B cell (primary cell): Measurements from ENCODE around the gene TSPYL1. TPM values are rescaled to one million over a fixed set of nuclear protein-coding genes. Genes with fewer than 3 reads are reported as not detected.

Experiments
- ATAC-seq: fragments of 200-7000 bp; cut with Tn5 transposase; one replicate; pipeline ENCODE4 v1.10.0; 2021; ENCODE audit warnings: low read depth, mild to moderate bottlenecking, moderate number of reproducible peaks, moderate library complexity
- CTCF ChIA-PET: fragments of 350-600 bp; sonication (Branson Sonifier 250); formaldehyde crosslinking; loops from one replicate; lab custom pipeline; 2021; ENCODE audit warnings: antibody characterized with exemption, inconsistent platforms; lab: Charles Lee
- POLR2A ChIA-PET: fragments of 350-600 bp; sonication (Branson Sonifier 250); formaldehyde crosslinking; loops from one replicate; lab custom pipeline; 2021; ENCODE audit warnings: antibody characterized with exemption; lab: Charles Lee
- DNase-seq: peaks from one replicate; pipeline ENCODE4 v3.0.0; 2013
- H2AFZ ChIP-seq: 2 replicates; pipeline ENCODE4 v1.6.1; 2012; ENCODE audit warnings: mild to moderate bottlenecking, low read depth, low read length; ENCODE audit not compliant: insufficient read depth, poor library complexity, severe bottlenecking
- H3K27ac ChIP-seq, 2 donors: 1 replicate in 1 of 2; 2 replicates in 1 of 2; pipeline ENCODE4 v1.5.1; 2012 to 2013; ENCODE audit warnings: low read length in 2 of 2, mild to moderate bottlenecking in 2 of 2, moderate library complexity in 1 of 2
- H3K27me3 ChIP-seq, 4 experiments: fragments of 200-600 bp in 1 of 4; sonication (generic) in 1 of 4; replicated peaks in 1 of 4; 1 replicate in 2 of 4; 2 replicates in 2 of 4; pipeline versions ENCODE4 v1.6.1 to v1.7.0; 2013 to 2016; ENCODE audit warnings: low read length in 3 of 4, mild to moderate bottlenecking in 2 of 4, mixed read lengths in 1 of 4, moderate library complexity in 1 of 4; ENCODE audit not compliant: insufficient read depth in 4 of 4, control insufficient read depth in 3 of 4; ENCODE audit errors: control extremely low read depth in 1 of 4
- H3K36me3 ChIP-seq, 2 experiments: replicated peaks in 1 of 2; 1 replicate in 1 of 2; 2 replicates in 1 of 2; pipeline versions ENCODE4 v1.6.1 to v1.7.1; 2013; ENCODE audit warnings: low read length in 1 of 2; ENCODE audit not compliant: insufficient read depth in 2 of 2, control insufficient read depth in 1 of 2; ENCODE audit errors: control extremely low read depth in 1 of 2, extremely low read depth in 1 of 2
- H3K4me1 ChIP-seq, 2 donors: fragments of 200-600 bp in 1 of 2; sonication (generic) in 1 of 2; 1 replicate in 1 of 2; 2 replicates in 1 of 2; pipeline versions ENCODE4 v1.5.1 to v1.6.1; 2013 to 2017; ENCODE audit warnings: low read length in 2 of 2; ENCODE audit not compliant: control insufficient read depth in 2 of 2, insufficient read depth in 2 of 2
- H3K4me2 ChIP-seq: replicated peaks from 2 replicates; pipeline ENCODE3; 2012; ENCODE audit warnings: mild to moderate bottlenecking, low read depth, low read length; ENCODE audit not compliant: poor library complexity, severe bottlenecking
- H3K4me3 ChIP-seq, 5 experiments: fragments of 200-600 bp in 1 of 5; sonication (generic) in 1 of 5; 1 replicate in 3 of 5; 2 replicates in 2 of 5; pipeline versions ENCODE4 v1.5.1 to v1.7.0; 2011 to 2016; ENCODE audit warnings: low read length in 4 of 5, mild to moderate bottlenecking in 4 of 5, low read depth in 2 of 5, control low read depth in 1 of 5, moderate library complexity in 1 of 5; ENCODE audit not compliant: insufficient read depth in 1 of 5; ENCODE audit errors: control extremely low read depth in 1 of 5, extremely low read depth in 1 of 5
- H3K79me2 ChIP-seq: fragments of 200-600 bp; sonication (generic); one replicate; pipeline ENCODE4 v1.6.0; 2016; ENCODE audit warnings: low read length; ENCODE audit not compliant: control insufficient read depth, insufficient read depth
- H3K9ac ChIP-seq: fragments of 200-600 bp; sonication (generic); 2 replicates; pipeline ENCODE4 v1.6.1; 2017; ENCODE audit warnings: mild to moderate bottlenecking, low read length, moderate library complexity
- H3K9me3 ChIP-seq, 3 donors: one replicate each; pipeline versions ENCODE4 v1.6.1 to v1.7.1; 2013; ENCODE audit warnings: low read length in 2 of 3; ENCODE audit not compliant: control insufficient read depth in 2 of 3, insufficient read depth in 1 of 3; ENCODE audit errors: control extremely low read depth in 1 of 3
- H4K20me1 ChIP-seq: 2 replicates; pipeline ENCODE4 v1.6.0; 2012; ENCODE audit warnings: mild to moderate bottlenecking, low read length; ENCODE audit not compliant: insufficient read depth, control insufficient read depth, poor library complexity, severe bottlenecking
- H3K27ac Mint-ChIP-seq: one replicate; pipeline ENCODE4 v1.8.0; 2021; ENCODE audit warnings: mixed read lengths
- H3K27me3 Mint-ChIP-seq: one replicate; pipeline ENCODE4 v1.8.0; 2021; ENCODE audit warnings: mixed read lengths
- H3K4me1 Mint-ChIP-seq: one replicate; pipeline ENCODE4 v1.8.0; 2021; ENCODE audit warnings: mixed read lengths
- H3K4me3 Mint-ChIP-seq: one replicate; pipeline ENCODE4 v1.8.0; 2021; ENCODE audit warnings: mixed read lengths
- H3K9me3 Mint-ChIP-seq: one replicate; pipeline ENCODE4 v1.8.0; 2022; ENCODE audit warnings: mixed read lengths; ENCODE audit not compliant: insufficient read depth
- EZH2 ChIP-seq: IDR thresholded peaks from 2 replicates; pipeline ENCODE4 v1.6.1; 2012; ENCODE audit warnings: borderline replicate concordance, low read depth, mild to moderate bottlenecking, moderate library complexity, low read length; ENCODE audit not compliant: insufficient read depth, poor library complexity, severe bottlenecking
- WGBS: methylation state at CpG from one replicate; pipeline ENCODE4 v1.1.5; 2013; ENCODE audit warnings: missing lambda C conversion rate; ENCODE audit not compliant: insufficient coverage; 5-methylcytosine and 5-hydroxymethylcytosine counted together
- intact Hi-C: fragments of 100-400 bp; cut with micrococcal nuclease; formaldehyde crosslinking; loops from one replicate; pipeline ENCODE4 v1.10.0; 2022
- polyA plus RNA-seq: library from polyadenylated mRNA; depleted of rRNA; stranded (reverse); fragments of >200 nt; gene quantifications from 2 replicates; pipeline ENCODE4 v1.2.3, GENCODE V29; 2012
- total RNA-seq, 2 donors: library from RNA; stranded (reverse); fragments of 120-200 nt in 1 of 2; gene quantifications; 1 replicate in 1 of 2; 2 replicates in 1 of 2; pipeline versions ENCODE4 v1.2.3 to v1.2.4, GENCODE V29; 2013 to 2022
- TF ChIP-seq, protein P1 (sequence below): fragments of 200-600 bp; IDR thresholded peaks from one replicate; pipeline ENCODE4 v1.8.0; 2022; ENCODE audit warnings: antibody characterized with exemption, mild to moderate bottlenecking

TSPYL1 gene
- total and polyA plus RNA-seq, 2 donors (not counting 1 experiment from before 2014, with no cell fraction given): 93.3 to 101 TPM

DNA sequence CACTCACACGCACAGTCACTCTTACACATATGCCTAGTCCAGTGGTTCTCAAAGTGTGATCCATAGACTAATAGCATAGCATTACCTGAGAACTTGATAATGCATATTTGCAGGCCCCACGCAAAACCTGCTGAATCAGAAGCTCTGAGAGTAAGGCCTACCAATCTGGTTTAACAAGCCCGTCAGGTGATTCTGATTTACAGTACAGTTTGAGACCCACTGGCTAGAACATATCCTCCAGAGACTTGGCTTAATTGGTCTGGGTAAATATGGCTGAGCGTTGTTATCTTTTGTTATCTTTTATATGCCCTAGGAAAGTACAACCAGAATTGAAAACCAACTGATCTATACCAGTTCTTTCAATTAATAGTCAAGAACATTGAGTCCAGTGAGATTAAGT lies 35.4 kb downstream of the TSPYL1 start:
- H3K4me1 ChIP-seq: no peaks in the 10 kb centered on the region
- CTCF ChIA-PET: no interaction called here
- no peaks in the 10 kb centered on the region for H3K27me3 ChIP-seq
- DNase-seq: no peak
- no peak overlapping the region for H3K27ac ChIP-seq
- no peaks in the 10 kb centered on the region for H3K9me3 Mint-ChIP-seq
- POLR2A ChIA-PET: no interaction called here
- peaks cover 11% of the 10 kb centered on the region for H3K4me1 Mint-ChIP-seq
- no peaks in the 10 kb centered on the region for H3K9me3 ChIP-seq
- H3K79me2 ChIP-seq: no peaks in the 10 kb centered on the region
- no peaks in the 10 kb centered on the region for H4K20me1 ChIP-seq
- no peaks in the 10 kb centered on the region for H3K27me3 Mint-ChIP-seq
- peaks cover 0 to 5% of the 10 kb centered on the region in 2 experiments for H3K36me3 ChIP-seq
- H3K4me3 ChIP-seq: no peak overlapping the region
- TF ChIP-seq, protein P1, sequence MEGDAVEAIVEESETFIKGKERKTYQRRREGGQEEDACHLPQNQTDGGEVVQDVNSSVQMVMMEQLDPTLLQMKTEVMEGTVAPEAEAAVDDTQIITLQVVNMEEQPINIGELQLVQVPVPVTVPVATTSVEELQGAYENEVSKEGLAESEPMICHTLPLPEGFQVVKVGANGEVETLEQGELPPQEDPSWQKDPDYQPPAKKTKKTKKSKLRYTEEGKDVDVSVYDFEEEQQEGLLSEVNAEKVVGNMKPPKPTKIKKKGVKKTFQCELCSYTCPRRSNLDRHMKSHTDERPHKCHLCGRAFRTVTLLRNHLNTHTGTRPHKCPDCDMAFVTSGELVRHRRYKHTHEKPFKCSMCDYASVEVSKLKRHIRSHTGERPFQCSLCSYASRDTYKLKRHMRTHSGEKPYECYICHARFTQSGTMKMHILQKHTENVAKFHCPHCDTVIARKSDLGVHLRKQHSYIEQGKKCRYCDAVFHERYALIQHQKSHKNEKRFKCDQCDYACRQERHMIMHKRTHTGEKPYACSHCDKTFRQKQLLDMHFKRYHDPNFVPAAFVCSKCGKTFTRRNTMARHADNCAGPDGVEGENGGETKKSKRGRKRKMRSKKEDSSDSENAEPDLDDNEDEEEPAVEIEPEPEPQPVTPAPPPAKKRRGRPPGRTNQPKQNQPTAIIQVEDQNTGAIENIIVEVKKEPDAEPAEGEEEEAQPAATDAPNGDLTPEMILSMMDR: no peak
- TF ChIP-seq EZH2: no peak
- intact Hi-C loops: no loop called here
- no peak overlapping the region for H3K9ac ChIP-seq
- WGBS: 100% methylated on average over 3 of the region's 4 CpGs
- no peak overlapping the region for H3K4me2 ChIP-seq
- H3K27ac Mint-ChIP-seq: no peak overlapping the region
- no peak for ATAC-seq
- no peak overlapping the region for H3K4me3 Mint-ChIP-seq
- H2AFZ ChIP-seq: no peak overlapping the region

DNA sequence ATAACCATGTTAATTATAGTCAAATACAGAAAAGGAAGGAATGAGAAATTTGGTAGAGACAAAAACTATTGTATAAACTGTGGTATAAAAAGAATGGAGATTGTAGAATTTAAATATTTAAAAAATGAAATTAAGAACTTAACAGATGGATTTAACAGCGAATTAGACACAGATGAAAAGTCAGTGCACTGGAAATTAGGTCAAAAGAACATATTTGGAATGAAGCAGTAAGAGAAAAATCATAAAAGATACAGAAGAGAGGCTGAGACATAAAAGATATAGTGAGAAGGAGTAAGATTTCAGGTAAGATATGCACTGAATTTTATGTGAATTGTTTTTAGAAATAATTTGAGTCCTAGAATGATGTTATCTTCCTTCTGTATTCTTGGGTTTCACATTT lies 39.9 kb downstream of the TSPYL1 start:
- H3K27ac ChIP-seq: no peak overlapping the region
- no CpG with 5 or more reads among the region's 1 CpG for WGBS
- Mint-ChIP-seq H3K27ac (no peak overlapping the region), H3K9me3 (no peaks in the 10 kb centered on the region), H3K4me1 (no peaks in the 10 kb centered on the region), H3K4me3 (no peak overlapping the region), H3K27me3 (no peaks in the 10 kb centered on the region)
- TF ChIP-seq EZH2: no peak
- TF ChIP-seq, protein P1: no peak
- ATAC-seq: no peak
- no peak overlapping the region for H3K4me2 ChIP-seq
- no peak overlapping the region for H3K4me3 ChIP-seq
- intact Hi-C loops: no loop called here
- H3K27me3 ChIP-seq: no peaks in the 10 kb centered on the region
- no peaks in the 10 kb centered on the region for H3K79me2 ChIP-seq
- H4K20me1 ChIP-seq: no peaks in the 10 kb centered on the region
- no peaks in the 10 kb centered on the region for H3K9me3 ChIP-seq
- H3K4me1 ChIP-seq: no peaks in the 10 kb centered on the region
- POLR2A ChIA-PET: no interaction called here
- CTCF ChIA-PET: interaction anchor here (0.7 kb wide), 1 partner anchor 321 kb away, joined by 3 read pairs; no protein-coding TSS in a partner anchor
- no peak for DNase-seq
- no peak overlapping the region for H3K9ac ChIP-seq
- H2AFZ ChIP-seq: no peak overlapping the region
- H3K36me3 ChIP-seq: peaks cover 1 to 27% of the 10 kb centered on the region in 2 experiments
